ENCODE measurements around the gene AGPAT3. TPM values are rescaled to one million over a fixed set of nuclear protein-coding genes. Genes with fewer than 3 reads are reported as not detected.

AGPAT3 gene
- total RNA-seq, 4 donors from 2014 or later = 63.5 to 225 (median 161) TPM

DNA sequence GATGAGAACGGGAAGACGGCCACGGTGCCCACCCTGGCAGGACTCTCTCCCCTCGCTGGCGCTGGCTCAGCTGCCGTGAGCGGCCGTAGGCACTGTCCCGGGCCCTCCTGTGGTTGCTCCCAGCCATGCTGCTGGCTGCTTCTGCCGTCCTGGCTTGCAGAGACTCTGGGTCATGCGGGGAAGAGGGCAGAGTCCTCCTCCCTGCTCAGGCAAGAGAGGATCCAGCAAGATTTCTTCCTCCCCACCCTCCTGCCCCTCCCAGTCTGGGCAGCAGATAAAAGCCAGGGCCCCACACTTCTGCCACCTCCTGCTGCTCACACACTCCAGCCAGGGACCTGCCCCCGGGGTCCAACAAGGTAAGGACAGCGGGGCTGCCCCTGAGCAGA is 60.1 kb downstream of the AGPAT3 start:
- Histone ChIP-seq H3K4me1 (peaks cover 0 to 58% (median 4%) of the 10 kb centered on the region in 4 donors), H3K4me3 (no peak overlapping the region), H3K9me3 (no peaks in the 10 kb centered on the region), H3K36me3 (peaks cover 0 to 26% (median 0%) of the 10 kb centered on the region in 3 donors), H3K27me3 (no peaks in the 10 kb centered on the region), H3K27ac (peak overlapping the region in 3 of 4 donors; percentile 25 to 71 (median 69))
- DNase-seq = peak in 2 of 3 donors; percentile 85 to 87
- TF ChIP-seq POLR2A (IDR thresholded peaks at IDR 0.05) = peak in 1 of 2 donors; percentile 40
- TF ChIP-seq, protein P1, sequence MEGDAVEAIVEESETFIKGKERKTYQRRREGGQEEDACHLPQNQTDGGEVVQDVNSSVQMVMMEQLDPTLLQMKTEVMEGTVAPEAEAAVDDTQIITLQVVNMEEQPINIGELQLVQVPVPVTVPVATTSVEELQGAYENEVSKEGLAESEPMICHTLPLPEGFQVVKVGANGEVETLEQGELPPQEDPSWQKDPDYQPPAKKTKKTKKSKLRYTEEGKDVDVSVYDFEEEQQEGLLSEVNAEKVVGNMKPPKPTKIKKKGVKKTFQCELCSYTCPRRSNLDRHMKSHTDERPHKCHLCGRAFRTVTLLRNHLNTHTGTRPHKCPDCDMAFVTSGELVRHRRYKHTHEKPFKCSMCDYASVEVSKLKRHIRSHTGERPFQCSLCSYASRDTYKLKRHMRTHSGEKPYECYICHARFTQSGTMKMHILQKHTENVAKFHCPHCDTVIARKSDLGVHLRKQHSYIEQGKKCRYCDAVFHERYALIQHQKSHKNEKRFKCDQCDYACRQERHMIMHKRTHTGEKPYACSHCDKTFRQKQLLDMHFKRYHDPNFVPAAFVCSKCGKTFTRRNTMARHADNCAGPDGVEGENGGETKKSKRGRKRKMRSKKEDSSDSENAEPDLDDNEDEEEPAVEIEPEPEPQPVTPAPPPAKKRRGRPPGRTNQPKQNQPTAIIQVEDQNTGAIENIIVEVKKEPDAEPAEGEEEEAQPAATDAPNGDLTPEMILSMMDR (IDR thresholded peaks at IDR 0.05) = peak in 3 of 6 experiments; percentile 48 to 56 (median 55)

DNA sequence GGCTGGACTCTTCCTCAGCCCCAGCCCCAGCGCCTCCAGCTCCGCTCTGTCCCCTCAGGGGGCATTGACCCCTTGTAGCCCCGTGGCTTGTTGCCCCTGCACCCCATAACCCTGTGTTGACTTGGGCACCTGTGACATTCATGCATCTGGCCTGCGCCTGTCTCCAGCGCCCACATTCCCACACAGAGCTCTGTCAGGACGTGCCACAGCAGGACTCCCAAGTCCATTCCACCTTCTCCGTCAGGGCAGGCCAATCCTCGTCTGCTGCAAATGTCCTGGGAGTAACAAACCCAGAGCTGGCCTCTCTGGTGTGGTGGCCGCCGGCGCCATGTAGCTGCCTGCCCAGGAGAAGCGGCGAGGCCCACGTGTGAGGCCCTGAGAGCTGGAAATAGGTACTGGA is 60.6 kb downstream of the AGPAT3 start:
- no peak for DNase-seq
- Histone ChIP-seq H3K36me3 (peaks cover 0 to 26% (median 0%) of the 10 kb centered on the region in 3 donors), H3K4me3 (no peak overlapping the region), H3K4me1 (peaks cover 0 to 55% (median 4%) of the 10 kb centered on the region in 4 donors), H3K9me3 (no peaks in the 10 kb centered on the region), H3K27me3 (no peaks in the 10 kb centered on the region), H3K27ac (peak overlapping the region in 3 of 4 donors; percentile 25 to 69 (median 29))
- TF ChIP-seq, protein P1 (IDR thresholded peaks at IDR 0.05) = no peak

DNA sequence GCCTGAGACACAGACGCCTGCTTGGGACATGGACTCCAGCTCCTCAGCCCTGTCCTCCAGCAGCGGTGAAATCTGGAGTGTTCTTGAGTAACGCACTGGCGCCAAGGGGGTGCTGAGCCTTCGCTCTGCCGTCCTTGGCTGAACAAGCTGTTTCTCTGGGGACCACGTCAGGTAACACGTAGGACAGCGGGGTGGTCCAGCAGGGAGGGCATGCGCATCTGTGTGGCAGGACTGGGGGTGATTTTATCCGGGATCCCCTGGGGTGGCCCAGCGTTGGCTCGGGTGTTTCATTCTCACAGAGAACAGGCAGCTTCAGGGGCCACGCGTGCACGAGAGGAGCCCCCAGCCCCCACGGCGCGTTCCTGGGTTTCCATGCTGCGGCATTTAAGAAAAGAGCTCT is 61.2 kb downstream of the AGPAT3 start:
- H3K27ac ChIP-seq = no peak overlapping the region
- H3K4me3 ChIP-seq = no peak overlapping the region
- no peak for DNase-seq
- no peaks in the 10 kb centered on the region for H3K27me3 ChIP-seq
- no peak for TF ChIP-seq POLR2A (IDR thresholded peaks at IDR 0.05)
- TF ChIP-seq, protein P1 (IDR thresholded peaks at IDR 0.05) = no peak
- no peaks in the 10 kb centered on the region for H3K9me3 ChIP-seq
- peaks cover 0 to 49% (median 4%) of the 10 kb centered on the region in 4 donors for H3K4me1 ChIP-seq
- peaks cover 0 to 26% (median 0%) of the 10 kb centered on the region in 3 donors for H3K36me3 ChIP-seq

DNA sequence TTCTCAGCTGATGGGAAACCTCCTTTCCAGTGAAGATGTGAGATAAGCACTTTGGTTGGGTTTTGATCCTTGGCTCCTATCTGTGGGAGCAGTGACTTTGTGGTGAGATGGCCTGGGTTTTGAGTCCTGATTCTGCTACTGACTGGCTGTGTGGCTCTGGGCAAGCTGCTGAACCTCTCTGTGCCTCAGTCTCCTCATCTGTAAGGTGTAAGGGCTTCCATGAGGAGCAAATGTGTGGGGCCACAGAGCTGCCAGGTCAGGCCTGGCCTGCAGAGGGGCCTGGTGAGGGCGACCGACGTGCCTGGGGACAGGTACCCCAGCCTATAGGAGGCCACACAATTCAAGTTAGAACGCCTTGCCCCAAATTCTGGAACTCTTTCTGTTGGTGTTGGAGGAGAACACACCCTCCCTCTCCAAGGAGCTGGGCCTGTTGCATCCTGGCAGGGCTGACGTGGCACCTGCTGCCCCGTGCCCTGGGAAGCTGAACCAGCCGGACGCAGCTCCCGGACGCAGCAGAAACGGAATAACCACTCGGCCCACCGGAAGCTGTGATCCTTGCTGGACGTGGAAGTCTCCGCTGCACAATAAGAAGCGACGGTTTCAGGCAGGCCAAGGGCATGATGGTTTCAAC is 62.7 kb downstream of the AGPAT3 start:
- DNase-seq = no peak
- TF ChIP-seq, protein P1 (IDR thresholded peaks at IDR 0.05) = no peak
- no peak for TF ChIP-seq POLR2A (IDR thresholded peaks at IDR 0.05)
- H3K36me3 ChIP-seq = peaks cover 0 to 30% (median 0%) of the 10 kb centered on the region in 3 donors

DNA sequence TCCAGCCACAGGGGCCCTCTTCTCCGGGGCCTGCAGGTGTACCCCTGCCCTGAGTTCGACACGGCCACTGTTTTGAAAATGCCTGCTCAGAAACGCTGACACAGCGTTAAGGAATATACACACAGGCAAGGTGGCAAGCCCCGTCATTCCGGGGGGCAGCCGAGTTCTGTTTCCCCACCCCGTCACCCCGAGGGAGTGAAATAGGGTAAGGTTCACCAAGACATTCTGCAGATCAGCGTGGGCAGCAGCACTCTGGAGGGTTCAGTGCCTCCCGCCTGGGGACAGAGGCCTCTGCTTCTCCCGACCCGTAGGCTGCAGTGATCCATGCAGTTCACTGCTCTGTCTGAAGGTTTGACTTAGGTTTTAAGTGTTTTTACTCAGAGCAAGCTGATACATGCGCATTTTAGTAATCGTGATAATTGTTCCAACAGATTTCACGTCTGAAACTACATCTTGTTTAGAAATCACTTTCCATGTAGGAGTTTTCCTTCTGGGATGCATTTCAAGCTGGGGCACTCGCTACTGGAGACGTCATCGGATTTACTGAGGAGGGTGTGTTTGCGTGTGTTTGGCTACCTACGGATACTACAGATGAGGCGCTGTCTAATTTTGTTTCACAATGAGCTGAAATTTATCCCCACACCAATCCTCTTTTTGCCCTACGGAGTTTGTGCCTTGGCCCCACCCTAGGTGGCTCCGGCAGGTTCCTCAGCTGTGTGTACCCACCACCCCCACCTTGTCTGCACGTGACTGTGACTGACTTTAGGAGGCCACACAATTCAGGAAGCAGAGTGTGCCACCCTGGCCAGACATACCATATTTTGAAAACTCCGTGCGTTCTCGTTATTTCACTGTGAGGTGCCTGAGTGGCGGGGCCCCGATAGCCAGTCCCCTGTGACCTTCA is 63.5 kb downstream of the AGPAT3 start:
- Histone ChIP-seq H3K4me3 (no peak overlapping the region), H3K9me3 (no peaks in the 10 kb centered on the region), H3K36me3 (peaks cover 0 to 30% (median 0%) of the 10 kb centered on the region in 3 donors), H3K27me3 (no peaks in the 10 kb centered on the region), H3K27ac (no peak overlapping the region), H3K4me1 (peaks cover 0 to 26% (median 0%) of the 10 kb centered on the region in 4 donors)
- TF ChIP-seq POLR2A (IDR thresholded peaks at IDR 0.05) = no peak
- TF ChIP-seq, protein P1 (IDR thresholded peaks at IDR 0.05) = no peak
- DNase-seq = no peak

More for the DNA sequence above, 62.7 kb downstream of the AGPAT3 start:
- Histone ChIP-seq H3K9me3 (no peaks in the 10 kb centered on the region), H3K27me3 (no peaks in the 10 kb centered on the region), H3K27ac (no peak overlapping the region), H3K4me3 (no peak overlapping the region), H3K4me1 (peaks cover 0 to 34% (median 0%) of the 10 kb centered on the region in 4 donors)
